Stimulated activated CD4-positive, alpha-beta T cell treated with anti-CD3 and anti-CD28 coated beads, TNF-alpha, amount 100 ng/mL, for 1 hour (primary cell): ENCODE results near the gene SETD1B.
"Not testable (repeated sequence)": the region's sequence is repeated elsewhere in the genome, so short reads cannot be mapped to it uniquely, and the experiment has no call there.

Experiments
- DNase-seq, 3 donors: peaks; one replicate each; pipeline ENCODE4 v3.0.0-alpha.2; 2020; ENCODE audit warnings: low read depth in 3 of 3, low spot score in 1 of 3

The SETD1B gene

GRCh38 chr12:121803861-121804416 is at the start of gene SETD1B:
Gene SETD1B (plus strand): TSS chr12:121804009. CDS start chr12:121804738, 729 bp downstream.
- no peak for DNase-seq

- DNase-seq: no peak
These were observed 49.0 kb upstream of the SETD1B start for GRCh38 chr12:121754836-121755235.

GRCh38 chr12:121755591-121755990 is 48.2 kb upstream of the SETD1B start:
- DNase-seq: no peak

- DNase-seq: not testable (repeated sequence)
These were observed 45.3 kb upstream of the SETD1B start for GRCh38 chr12:121758536-121758935.

- DNase-seq: no peak
These were observed 41.5 kb upstream of the SETD1B start for GRCh38 chr12:121762269-121762668.

GRCh38 chr12:121764808-121765207 is 39.0 kb upstream of the SETD1B start:
- DNase-seq: no peak

- no peak for DNase-seq
These were observed 38.2 kb upstream of the SETD1B start for GRCh38 chr12:121765573-121765972.

GRCh38 chr12:121766290-121767039 is 37.3 kb upstream of the SETD1B start:
- DNase-seq: no peak

- DNase-seq: no peak
These were observed 36.2 kb upstream of the SETD1B start for GRCh38 chr12:121767525-121768016.

GRCh38 chr12:121769297-121769830 is 34.4 kb upstream of the SETD1B start:
- no peak for DNase-seq

- DNase-seq: no peak
These were observed 33.9 kb upstream of the SETD1B start for GRCh38 chr12:121769831-121770301.

- no peak for DNase-seq
These were observed 33.4 kb upstream of the SETD1B start for GRCh38 chr12:121770388-121770787.

- DNase-seq: no peak
These were observed 32.8 kb upstream of the SETD1B start for GRCh38 chr12:121770813-121771625.

- peak in 2 of 3 donors; percentile 54 to 65 for DNase-seq
These were observed 30.6 kb upstream of the SETD1B start for GRCh38 chr12:121773011-121773777.

GRCh38 chr12:121774968-121775474 is 28.8 kb upstream of the SETD1B start:
- no peak for DNase-seq

- no peak for DNase-seq
These were observed 28.3 kb upstream of the SETD1B start for GRCh38 chr12:121775501-121775900.

GRCh38 chr12:121776190-121777098 is 27.4 kb upstream of the SETD1B start:
- peak; percentile 72 to 97 (median 80) for DNase-seq

GRCh38 chr12:121778567-121779421 is 25.0 kb upstream of the SETD1B start:
- no peak for DNase-seq
